ENCODE data around the gene UBE2L5.

The UBE2L5 gene
- 0.16 to 0.42 (median 0.39) reads per million in 3 experiments for total RNA-seq

DNA sequence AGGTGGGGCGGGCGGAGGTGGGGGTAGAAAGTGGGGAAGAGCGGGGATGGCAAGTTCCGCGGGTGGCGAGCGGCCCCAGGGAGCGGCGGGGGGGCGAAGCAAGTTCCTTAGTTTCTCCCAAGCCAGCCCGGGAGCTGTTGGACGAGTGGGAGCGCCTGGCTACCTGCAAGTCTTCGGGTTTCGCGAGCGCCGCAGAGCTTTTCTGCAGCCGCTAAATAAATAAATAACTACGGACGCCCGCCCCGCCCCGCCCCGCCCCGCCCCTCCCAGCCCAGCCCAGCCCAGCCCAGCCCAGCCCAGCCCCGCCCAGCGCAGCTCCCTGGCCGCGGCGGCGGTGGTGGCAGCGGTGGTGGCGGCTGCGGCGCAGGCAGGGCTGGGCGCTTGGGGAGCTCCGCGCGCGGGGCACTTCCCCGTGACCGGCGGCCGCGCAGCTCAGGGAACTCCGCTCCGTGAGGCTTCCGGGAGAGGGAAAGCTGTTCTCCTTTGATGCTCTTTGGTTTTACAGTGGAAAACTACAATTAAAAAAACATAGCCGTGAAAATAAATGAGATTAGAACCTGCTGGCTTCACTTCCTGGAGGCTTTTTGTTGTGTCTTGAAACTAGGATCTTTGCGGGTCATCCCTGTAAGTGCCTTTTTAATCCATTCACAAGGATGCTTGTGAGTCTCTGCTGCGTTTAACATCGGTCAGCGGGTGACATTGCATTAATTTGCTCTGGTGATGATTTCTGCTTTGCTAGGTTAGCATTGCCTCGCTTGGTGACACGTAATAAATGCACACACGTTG, at the start of gene UBE2L5:
TSS of gene UBE2L5 (plus strand) at position 440 of the 786 bp plus-strand sequence. CDS start 5,498 bp downstream, outside the sequence.
- DNase-seq = peak; percentile 69

DNA sequence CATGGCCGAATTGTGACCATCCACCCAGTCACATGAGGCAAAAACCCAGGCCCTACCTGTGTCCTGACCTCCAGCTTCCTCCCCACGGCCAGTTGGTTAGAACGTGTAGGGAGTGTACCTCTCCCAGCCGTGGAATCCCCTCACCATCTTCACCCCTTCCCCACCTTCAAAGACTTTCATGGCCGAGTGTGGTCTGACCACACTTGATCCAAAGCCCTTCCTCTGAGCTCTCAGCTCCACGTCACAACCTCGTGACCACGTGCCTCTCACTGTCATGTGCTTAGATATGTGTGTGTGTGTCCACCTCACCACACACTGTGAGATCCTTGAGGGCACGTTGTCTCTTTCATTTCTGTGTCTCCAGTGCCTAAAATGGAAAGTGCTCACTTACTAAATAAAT, 48.6 kb upstream of the UBE2L5 start:
- DNase-seq = no peak

DNA sequence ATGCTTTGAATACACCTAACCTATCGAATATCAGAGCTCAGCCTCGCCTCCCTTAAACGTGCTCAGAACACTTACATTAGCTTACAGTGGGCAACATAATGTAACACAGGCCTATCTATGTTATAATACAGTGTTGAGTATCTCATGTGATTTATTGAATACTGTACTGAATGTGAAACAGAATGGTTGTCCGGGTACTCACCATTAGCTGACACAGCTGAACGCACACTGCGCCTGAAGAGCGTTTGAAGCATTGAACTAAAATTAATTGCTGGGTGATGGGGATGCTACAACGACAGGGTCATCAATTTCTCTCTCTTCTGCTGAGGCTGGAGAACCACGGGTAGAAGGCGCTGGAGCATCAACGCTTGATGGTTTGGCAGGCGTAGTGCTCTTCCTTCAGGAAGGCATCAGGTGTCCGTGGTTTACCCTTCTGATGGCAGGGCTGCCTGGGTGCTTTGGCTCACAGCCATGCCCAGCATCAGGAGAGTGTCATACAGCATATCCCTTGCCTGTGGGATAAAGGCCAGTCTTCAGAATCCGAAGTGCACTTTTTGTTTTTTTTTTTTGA, 46.9 kb upstream of the UBE2L5 start:
- no peak for DNase-seq

DNA sequence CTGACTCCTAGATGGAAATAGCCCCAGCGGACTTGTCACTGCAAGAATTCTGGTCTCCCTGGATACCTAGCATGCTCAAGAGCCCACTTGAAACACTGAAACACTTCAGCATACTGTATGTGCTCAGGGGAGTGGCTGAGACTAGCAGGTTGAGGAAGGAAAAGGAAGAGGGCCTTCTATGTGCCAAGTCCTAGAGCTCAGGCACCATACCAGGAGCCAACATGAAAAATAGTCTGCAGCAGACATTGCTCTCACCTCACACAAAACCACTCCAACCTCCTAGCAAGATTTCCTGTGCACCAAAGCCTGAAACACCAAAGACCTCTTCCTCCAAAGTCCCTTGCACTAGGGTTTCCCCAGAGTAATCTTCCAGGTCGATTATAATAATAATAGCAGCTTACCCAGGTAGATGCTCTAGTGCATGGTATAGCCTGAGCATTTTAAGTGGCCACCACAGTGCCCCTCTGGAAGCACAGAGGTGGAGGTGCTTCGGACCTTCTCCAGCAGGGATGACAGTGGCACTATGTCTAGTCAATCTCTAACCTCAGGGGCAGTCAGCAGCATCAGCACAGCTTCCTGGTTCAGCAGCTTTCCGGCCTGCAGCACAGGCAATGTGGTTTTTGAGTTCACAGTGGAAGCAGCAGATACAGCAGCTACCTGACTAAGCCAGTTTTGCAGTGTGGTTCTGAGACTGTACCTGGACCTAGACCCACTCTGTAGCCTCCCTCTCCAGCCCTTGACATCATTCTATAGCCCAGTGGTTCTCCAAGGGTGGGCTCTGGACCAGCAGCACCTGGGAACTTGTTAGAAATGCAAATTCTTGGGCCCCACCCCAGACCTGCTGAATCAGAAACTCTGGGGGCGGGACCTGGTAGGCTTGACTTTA, 45.6 kb upstream of the UBE2L5 start:
- peak; percentile 82 for DNase-seq

DNA sequence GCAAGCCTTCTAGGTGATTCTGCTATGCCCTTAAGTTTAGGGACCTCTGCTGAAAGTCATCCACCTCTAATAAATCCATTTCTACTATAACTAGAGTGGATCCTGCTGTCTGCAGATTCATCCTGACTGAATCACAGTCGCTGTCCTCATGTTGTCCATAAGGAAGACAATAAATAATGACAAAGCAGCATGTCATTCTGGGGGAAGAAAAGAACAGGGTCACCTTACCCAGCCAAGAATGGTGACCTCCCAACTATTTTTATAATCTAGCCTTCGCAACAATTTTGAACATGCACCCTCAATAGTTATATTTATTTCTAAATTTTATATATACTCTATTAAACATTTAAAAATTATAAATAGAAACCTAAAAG, 45.0 kb upstream of the UBE2L5 start:
- DNase-seq = no peak

DNA sequence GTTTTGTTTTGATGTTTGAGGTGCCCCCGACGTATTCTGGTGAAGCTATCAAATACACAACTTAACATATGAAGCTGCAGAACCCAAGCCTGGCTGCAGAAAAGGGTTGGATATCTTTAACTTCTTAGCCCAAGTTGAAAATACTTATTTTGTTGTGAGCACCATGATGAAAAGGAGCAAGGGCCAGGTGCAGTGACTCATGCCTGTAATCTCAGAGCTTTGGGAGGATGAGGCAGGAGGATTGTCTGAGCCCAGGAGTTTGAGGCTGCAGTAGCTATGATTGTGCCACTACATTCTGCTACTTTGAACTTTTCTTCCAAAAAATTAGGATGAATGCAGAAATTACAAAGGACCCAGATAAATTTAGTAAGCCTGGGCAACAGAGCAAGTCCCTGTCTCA, 44.1 kb upstream of the UBE2L5 start:
- no peak for DNase-seq

DNA sequence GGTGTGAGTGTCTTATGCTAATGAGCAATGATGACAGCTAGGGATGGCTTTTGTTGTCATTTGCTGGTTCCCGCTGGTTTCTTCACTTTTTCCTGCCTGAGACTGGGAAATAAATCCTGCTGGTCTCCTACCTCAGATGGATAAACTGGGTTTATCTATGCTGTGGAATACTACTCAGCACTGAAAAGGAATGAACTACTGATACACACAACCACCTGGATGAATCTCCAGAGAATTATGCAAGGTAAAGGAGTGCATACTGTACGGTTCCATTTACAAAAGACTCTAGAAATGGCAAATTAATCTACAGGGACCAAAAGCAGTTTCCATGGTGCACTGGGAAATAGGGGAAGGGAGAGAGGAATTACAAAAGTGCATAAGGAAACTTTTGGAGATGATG, 41.2 kb upstream of the UBE2L5 start:
- no peak for DNase-seq

DNA sequence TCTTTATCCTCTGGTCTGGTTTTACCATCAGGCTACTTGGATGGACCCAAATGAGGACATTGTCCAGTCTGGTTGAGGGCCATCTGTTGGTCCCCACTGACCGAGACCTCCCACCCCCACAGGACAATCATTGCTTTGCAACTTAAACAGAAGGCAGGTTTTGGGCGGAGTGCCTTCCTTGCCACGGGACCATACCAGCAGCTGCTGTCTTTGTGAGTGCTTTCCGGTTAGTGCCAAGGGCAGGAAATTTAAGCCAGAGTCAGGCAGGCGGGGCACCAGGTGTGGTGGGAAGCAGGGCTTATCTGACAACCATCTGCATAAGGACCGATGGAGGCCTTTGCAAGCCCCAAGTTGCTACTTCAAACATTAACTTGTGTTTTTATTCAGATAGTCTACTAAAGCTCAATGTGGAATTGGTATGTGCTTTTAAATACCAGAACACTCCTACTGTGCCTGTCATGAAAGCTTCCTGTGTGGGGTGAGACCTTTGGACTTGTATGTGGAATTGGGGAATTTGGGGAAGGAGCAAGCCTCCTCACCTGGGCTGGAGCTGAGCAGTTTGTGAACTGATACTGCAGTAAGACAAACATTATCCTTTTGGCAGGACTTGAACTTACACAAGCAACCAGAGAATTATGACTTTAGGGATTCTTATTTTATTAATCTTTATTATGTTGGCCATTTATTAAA, 39.3 kb upstream of the UBE2L5 start:
- DNase-seq = no peak

DNA sequence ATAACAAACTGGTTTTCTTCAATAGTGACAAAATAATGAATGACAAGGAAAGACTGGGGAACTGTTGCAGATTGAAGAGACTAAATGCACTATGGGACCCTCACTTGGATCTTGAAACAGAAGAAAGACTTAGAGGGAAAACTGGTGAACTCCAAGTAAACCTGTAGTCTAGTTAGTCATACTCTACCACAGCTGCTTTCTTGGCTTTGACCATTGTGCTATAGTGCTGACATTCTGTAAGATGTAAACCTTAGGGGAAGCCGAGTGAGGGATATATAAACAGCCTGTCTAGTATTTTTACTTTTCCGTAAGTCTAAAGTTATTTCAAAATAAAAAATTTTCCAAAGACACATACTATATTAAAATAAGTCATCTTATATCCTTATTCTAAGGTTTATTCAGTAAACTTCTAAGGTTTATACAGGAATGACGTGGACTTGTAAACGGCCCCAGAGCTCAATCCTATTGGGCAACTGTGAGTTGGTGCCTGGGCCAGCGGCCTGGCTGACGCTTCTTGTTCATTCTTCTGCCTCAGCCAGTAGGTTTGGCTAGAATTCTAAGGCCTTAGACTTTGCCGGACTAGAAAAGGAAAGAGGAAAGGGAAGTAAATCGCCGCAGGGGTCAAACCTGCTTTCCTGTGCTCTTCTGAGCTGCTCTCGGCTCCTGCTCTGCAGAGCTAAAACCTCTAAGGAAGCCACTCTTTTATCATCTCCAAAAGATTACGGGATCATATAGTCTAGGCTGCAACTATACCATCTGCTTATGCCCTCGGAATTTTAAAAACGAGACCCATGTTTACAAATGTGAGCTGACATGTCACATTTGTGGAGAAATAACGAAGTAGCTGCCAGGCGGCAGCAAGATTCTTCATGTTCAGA, 33.6 kb upstream of the UBE2L5 start:
- no peak for DNase-seq

DNA sequence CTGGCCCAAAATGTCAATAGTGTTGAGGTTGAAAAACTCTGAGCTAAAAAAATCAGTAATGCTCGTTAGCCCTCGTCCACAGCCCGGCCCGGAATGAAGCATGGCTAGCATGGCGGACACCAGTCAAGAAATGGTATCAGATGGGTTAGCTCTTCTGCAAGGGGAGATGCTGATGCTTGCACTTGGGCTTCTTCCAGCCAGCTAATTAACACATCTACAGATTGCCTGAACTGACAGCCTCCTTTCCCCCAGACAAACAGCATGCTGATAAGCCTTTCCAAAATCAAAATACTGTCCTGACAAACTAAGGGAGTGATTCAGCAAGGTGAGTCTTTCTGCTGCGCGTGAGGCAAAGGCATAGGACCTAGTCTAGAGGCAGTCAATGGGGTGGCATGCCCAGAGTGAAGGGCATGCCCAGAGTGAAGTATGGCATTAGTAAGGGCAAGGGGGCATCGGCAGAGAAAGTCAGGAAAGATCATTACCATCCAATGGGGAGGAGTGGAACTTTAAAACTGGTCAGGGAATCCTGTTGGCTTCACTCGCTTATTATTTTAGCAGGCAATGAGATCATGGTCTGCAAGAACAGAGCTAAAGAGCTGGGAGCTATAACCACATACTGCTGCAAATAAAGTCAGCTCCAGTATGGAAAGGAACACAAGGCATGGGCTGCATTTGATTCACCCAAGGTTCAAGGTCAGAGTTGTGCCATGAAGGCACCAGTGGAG, 30.2 kb upstream of the UBE2L5 start:
- DNase-seq = no peak

DNA sequence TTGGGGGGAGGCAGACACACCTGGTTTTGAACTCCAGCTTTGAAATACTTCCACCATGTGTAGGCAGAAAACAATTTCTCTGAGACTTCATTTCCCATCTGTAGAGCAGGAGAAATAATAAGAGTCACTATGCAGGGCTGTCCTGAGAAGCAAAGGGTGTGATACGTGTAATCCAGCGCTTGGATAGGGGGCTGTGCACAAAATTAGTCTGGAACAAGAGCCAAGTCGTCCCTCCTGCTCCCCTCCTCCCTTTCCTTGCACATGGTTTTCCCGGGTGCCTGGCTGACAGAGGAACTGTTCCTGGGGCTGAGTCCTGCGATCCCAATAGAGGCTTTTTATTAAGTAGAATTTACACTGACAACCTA, 29.6 kb upstream of the UBE2L5 start:
- no peak for DNase-seq

DNA sequence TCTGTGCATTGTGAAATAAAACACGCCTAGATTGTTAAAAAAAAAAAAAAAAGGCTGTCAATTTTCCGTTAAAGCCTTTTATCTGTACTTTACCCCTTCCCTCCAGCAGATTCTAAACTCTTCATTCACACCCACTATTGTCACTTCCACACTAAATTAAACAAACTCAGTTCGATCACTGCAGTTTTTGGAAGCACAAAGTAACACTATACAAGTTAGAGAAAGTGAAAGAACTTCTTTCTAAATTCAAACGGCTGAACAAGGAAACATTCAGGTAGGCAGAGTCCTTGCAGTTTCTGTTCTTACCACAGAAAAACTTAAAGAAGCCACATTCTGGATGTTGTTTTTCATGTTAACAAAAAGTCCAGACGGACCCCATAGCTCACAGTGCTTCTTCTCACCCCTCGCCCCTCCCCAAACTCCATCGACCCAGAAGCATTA, 27.5 kb upstream of the UBE2L5 start:
- DNase-seq = peak; percentile 55

DNA sequence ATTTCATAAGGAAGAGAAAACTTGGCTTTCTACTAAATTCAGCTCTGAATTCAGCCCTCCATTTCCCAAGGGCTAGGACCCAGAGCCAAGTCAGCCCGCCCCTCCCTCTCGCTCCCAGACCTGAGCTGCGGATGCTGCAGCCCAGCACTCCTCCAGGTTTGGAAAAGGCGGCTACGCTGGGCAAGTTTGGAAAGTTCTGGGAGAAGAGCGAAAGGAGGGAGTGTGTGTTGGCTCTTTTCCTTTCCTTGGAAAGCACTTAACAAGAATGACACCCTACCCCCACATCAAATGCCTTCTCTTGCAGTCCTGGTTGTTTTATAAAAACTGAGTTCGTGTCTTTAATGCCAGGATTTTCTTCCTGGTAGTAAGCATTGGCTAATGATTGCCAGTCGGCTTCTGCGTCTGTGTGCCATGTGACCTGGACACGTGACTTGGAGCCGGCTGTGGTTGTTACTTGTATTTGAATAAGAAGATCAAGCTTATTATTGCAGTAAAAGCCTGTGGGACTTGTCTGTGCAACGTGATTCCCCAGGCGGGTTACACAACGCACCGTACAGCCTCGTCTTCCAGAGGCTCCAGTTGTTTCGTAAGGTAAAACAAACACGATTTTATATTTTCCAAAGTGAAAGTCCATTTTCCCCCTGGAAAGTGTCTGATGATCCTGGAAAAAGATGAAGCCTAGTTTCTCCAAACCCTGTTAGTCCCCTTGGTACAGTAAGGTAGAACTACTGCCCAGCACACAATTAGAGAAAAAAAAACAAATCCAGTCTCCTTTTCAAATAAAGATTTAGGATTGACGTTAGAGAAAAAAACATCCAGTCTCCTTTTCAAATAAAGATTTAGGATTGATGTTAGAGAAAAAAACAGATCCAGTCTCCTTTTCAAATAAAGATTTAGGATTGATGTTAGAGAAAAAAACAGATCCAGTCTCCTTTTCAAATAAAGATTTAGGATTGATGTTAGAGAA, 26.8 kb upstream of the UBE2L5 start:
- peak; percentile 71 for DNase-seq

DNA sequence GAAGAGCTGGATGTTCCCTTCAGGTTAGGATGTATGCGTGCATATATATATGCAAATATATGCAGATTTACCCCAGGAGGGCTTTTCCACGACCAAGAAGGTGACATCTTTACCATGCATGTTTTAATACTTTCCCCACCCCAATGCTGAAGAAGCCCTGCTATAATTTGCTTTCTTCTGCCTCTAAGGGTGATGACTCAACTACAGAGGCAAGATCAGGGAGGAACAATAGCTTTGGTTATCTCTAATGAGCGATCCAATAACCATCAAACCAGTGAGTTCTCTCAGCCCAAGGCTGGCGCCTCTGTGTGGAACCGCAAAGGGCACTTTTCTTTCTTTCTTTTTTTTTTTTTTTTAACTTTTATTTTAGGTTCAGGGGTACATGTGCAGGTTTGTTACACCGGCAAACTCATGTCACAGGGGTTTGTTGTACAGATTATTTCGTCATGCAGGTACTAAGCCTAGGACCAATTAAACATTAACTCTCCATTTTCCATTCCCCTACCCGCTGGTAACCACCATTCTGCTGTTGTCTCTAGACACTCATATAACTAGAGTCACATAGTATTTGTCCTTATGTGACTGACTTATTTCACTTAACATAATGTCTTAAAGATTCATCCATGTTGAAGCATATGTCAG, 25.7 kb upstream of the UBE2L5 start:
- no peak for DNase-seq

DNA sequence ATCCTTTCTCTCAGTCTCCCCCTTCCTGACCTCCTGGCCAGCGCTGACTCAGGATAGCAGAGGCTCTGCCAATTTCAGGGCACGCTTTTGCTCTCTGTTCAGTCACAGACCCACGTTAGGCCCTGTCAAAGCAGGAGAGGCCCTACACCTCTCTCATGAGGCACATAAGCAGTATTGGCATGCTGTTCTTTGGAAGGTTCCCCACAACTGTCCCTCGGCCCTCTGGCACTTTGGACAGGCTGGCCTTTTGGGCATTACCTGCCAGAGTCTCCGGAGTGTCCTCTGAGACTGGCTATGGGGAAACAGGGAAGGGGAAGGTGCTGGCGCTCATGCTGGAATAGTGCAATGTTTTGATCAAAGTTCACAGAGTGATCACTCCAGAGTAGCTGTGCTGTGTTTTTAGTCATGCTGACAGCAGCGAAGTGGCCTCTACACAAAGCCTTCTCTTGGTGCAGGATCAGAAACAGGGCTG, 23.7 kb upstream of the UBE2L5 start:
- DNase-seq = no peak

DNA sequence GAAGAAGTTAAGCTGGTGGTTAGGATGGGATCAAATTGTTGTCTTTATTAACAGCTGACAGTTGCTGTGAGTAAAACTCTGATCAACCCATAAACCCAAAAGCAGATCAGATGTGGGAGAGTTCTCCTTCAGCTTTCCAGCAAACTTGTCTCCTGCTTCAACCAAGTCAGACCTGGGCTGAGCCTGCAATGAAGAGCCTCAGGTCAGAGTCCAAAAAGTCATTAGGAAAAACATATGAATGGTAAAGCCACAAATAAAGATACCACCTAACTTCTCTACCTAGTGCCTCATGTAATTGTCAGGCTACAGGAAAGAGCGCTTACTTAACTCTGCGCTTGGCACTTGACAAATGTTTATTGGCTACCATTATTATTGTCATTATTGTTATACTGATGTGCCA, 21.9 kb upstream of the UBE2L5 start:
- no peak for DNase-seq

DNA sequence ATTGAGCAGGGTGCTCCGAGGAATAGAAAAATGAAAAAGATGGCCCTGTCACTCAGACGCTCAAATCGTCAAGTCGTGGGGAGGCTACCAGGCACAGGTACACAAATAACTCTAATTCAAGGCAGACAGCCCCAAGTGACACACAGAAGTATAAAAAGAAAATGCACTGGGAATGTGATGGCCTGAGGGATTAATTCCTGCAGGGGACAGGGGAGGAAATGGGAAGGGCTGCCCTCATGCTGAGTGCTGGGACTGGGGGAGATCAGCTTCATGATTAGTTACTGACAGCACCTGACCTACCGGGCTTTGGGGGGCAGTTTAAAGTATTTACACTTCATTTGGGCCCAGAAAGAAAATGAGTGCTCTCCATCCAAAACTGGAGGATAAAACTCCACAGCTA, 20.9 kb upstream of the UBE2L5 start:
- no peak for DNase-seq

DNA sequence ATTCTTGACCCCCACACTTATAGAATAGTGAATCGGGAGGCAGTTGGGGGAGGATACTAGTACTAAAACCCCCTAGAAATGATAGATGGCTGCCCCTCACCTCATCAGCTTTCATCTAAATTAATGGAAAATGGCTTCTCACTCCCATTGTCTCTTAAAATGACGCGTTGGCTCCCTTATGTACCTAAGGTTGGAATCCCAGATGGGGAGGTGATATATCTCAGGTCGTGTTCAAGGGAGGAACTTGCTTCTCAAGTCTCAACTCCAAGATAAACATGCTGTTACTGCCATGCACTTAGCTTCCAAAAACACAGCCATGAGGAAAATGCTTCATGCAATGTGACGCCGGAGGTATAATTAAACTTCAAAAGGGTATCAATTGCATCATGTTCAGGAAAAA, 18.8 kb upstream of the UBE2L5 start:
- no peak for DNase-seq

DNA sequence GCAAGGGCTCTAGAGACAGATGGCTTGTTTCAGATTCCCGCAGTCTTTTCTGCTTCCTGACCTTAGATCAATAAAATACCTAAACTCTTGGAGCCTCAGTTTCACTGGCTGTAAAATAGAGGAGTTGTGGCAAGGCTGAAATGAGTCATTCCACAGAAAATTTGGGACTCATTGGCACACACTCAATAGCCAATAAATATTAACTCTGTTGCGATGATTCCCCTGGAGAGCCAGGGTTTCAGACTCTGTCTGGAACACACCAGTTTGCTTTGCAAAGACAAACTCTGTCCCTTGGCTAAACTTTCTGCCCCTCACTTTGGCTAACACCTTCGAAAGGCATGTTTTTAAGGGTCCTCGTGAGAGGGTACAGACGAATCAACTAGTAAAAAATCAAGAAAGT, 18.1 kb upstream of the UBE2L5 start:
- DNase-seq = no peak
